Body of pancreas (tissue), 4 donors: ENCODE measurements around the gene UBAC2.

Source experiments
- POLR2A ChIP-seq, 3 donors: fragments of 450-650 bp; IDR thresholded peaks; one replicate each; pipeline ENCODE4 v1.6.1; 2016; ENCODE audit warnings: antibody characterized with exemption in 3 of 3, mild to moderate bottlenecking in 2 of 3
- TF ChIP-seq, protein P1 (sequence below), 7 experiments: fragments of 450-650 bp in 4 of 7; fragments of 200-600 bp in 3 of 7; sonication (generic) in 3 of 7; IDR thresholded peaks; one replicate each; pipeline ENCODE4 v1.5.1; 2016 to 2019; ENCODE audit warnings: antibody characterized with exemption in 7 of 7

DNA sequence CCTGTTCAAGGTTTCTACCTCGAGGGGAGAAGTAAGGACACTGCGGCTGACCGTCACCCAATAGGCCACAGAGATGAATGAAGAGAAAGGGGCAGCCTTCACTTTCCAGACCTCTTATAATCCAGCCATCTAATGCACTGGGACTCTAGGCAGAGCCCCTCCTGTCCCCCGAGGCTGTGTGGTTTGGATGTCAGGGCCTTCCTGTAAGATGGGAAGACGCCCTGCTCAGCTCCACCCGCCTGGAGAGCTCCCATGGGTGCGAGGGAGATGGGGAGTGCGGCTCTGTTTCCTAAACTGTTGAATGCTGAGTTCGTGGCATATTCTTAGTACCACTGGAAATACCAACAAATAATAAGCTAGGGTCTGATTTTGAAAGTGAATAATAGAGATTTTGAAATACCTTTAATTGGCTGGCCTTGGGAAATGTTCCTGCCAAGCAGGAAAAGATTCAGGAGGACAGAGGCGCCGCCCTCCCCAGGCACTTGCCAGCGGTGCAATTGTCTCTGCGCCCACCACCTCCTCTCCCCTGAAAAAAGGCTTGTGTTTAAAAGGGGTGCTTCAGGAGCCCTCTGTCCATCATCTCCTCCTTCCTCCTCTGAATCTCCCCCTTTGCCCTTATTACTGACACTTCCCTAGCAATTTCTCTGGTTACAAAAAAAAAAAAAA lies 191.9 kb downstream of the UBAC2 start:
- TF ChIP-seq, protein P1, sequence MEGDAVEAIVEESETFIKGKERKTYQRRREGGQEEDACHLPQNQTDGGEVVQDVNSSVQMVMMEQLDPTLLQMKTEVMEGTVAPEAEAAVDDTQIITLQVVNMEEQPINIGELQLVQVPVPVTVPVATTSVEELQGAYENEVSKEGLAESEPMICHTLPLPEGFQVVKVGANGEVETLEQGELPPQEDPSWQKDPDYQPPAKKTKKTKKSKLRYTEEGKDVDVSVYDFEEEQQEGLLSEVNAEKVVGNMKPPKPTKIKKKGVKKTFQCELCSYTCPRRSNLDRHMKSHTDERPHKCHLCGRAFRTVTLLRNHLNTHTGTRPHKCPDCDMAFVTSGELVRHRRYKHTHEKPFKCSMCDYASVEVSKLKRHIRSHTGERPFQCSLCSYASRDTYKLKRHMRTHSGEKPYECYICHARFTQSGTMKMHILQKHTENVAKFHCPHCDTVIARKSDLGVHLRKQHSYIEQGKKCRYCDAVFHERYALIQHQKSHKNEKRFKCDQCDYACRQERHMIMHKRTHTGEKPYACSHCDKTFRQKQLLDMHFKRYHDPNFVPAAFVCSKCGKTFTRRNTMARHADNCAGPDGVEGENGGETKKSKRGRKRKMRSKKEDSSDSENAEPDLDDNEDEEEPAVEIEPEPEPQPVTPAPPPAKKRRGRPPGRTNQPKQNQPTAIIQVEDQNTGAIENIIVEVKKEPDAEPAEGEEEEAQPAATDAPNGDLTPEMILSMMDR (IDR thresholded peaks at IDR 0.05) = no peak
- TF ChIP-seq POLR2A (IDR thresholded peaks at IDR 0.05) = no peak
